IMR-90 (cell line): Measurements from ENCODE around the gene LEKR1.

ENCODE experiments used
- BHLHE40 ChIP-seq: fragments of 150-350 bp; IDR thresholded peaks from 2 replicates; pipeline ENCODE4 v1.6.1; 2016; ENCODE audit warnings: mild to moderate bottlenecking, low read depth, low read length
- CEBPB ChIP-seq: IDR thresholded peaks from 2 replicates; pipeline ENCODE4 v1.6.1; 2012; ENCODE audit warnings: low read depth, low read length, improper control_type of control experiment
- CHD1 ChIP-seq: IDR thresholded peaks from 2 replicates; pipeline ENCODE4 v1.6.1; 2012; ENCODE audit warnings: low read depth, low read length, improper control_type of control experiment
- MAFK ChIP-seq: IDR thresholded peaks from 2 replicates; pipeline ENCODE4 v1.6.1; 2012; ENCODE audit warnings: low read depth, low read length, improper control_type of control experiment
- MAZ ChIP-seq: IDR thresholded peaks from 2 replicates; pipeline ENCODE4 v1.6.1; 2012; ENCODE audit warnings: low read depth, mild to moderate bottlenecking, low read length, improper control_type of control experiment, moderate library complexity, borderline replicate concordance
- MXI1 ChIP-seq: IDR thresholded peaks from 2 replicates; pipeline ENCODE4 v1.6.1; 2012; ENCODE audit warnings: low read depth, mild to moderate bottlenecking, low read length, moderate library complexity, borderline replicate concordance
- POLR2A ChIP-seq: IDR thresholded peaks from 2 replicates; pipeline ENCODE4 v1.6.1; 2012; ENCODE audit warnings: mild to moderate bottlenecking, low read depth, low read length
- RAD21 ChIP-seq: IDR thresholded peaks from 2 replicates; pipeline ENCODE4 v1.6.1; 2012; ENCODE audit warnings: low read length, improper control_type of control experiment
- RCOR1 ChIP-seq: IDR thresholded peaks from 2 replicates; pipeline ENCODE4 v1.6.1; 2012; ENCODE audit warnings: mild to moderate bottlenecking, low read length, improper control_type of control experiment; ENCODE audit not compliant: insufficient replicate concordance
- RFX5 ChIP-seq: IDR thresholded peaks from 2 replicates; pipeline ENCODE4 v1.8.0; 2012; ENCODE audit warnings: low read depth, mild to moderate bottlenecking, low read length, moderate library complexity
- SMC3 ChIP-seq: fragments of 150-350 bp; IDR thresholded peaks from 2 replicates; pipeline ENCODE4 v1.6.1; 2016; ENCODE audit warnings: low read depth, mild to moderate bottlenecking, antibody characterized with exemption, low read length, moderate library complexity
- TF ChIP-seq, protein P1 (sequence below): conservative IDR thresholded peaks from 2 replicates; pipeline ENCODE4 v1.5.1; 2012; ENCODE audit warnings: mild to moderate bottlenecking, low read depth, low read length, improper control_type of control experiment
- TF ChIP-seq, protein P2 (sequence below): fragments of 150-350 bp; IDR thresholded peaks from 2 replicates; pipeline ENCODE4 v1.6.1; 2016; ENCODE audit warnings: low read depth, mild to moderate bottlenecking, low read length, moderate library complexity, borderline replicate concordance
- TF ChIP-seq, protein P3 (sequence below): fragments of 150-350 bp; IDR thresholded peaks from 2 replicates; pipeline ENCODE4 v1.6.1; 2017; ENCODE audit warnings: mild to moderate bottlenecking, antibody characterized with exemption, low read length, low read depth

DNA sequence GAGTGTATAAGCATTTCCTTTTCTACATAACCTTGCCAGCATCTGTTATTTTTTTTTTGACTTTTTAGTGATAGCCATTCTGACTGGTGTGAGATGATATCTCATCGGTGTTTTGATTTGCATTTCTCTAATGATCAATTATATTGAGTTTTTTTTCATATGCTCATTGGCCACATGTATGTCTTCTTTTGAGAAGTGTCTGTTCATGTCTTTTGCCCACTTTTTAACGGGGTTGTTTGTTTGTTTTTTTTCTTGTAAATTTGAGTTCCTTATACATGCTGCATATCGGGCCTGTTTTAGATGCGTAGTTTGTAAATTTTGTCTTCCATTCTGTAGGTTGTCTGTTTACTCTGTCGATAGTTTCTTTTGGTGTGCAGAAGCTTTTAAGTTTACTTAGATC, 89.2 kb downstream of the LEKR1 start:
- TF ChIP-seq, protein P1, sequence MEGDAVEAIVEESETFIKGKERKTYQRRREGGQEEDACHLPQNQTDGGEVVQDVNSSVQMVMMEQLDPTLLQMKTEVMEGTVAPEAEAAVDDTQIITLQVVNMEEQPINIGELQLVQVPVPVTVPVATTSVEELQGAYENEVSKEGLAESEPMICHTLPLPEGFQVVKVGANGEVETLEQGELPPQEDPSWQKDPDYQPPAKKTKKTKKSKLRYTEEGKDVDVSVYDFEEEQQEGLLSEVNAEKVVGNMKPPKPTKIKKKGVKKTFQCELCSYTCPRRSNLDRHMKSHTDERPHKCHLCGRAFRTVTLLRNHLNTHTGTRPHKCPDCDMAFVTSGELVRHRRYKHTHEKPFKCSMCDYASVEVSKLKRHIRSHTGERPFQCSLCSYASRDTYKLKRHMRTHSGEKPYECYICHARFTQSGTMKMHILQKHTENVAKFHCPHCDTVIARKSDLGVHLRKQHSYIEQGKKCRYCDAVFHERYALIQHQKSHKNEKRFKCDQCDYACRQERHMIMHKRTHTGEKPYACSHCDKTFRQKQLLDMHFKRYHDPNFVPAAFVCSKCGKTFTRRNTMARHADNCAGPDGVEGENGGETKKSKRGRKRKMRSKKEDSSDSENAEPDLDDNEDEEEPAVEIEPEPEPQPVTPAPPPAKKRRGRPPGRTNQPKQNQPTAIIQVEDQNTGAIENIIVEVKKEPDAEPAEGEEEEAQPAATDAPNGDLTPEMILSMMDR: no peak
- TF ChIP-seq SMC3 (no peak), CEBPB (no peak), RCOR1 (no peak), RAD21 (no peak), POLR2A (no peak), MAFK (no peak), RFX5 (no peak), CHD1 (no peak), MAZ (no peak), MXI1 (no peak), BHLHE40 (no peak)
- TF ChIP-seq, protein P2, sequence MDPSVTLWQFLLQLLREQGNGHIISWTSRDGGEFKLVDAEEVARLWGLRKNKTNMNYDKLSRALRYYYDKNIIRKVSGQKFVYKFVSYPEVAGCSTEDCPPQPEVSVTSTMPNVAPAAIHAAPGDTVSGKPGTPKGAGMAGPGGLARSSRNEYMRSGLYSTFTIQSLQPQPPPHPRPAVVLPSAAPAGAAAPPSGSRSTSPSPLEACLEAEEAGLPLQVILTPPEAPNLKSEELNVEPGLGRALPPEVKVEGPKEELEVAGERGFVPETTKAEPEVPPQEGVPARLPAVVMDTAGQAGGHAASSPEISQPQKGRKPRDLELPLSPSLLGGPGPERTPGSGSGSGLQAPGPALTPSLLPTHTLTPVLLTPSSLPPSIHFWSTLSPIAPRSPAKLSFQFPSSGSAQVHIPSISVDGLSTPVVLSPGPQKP: no peak
- TF ChIP-seq, protein P3, sequence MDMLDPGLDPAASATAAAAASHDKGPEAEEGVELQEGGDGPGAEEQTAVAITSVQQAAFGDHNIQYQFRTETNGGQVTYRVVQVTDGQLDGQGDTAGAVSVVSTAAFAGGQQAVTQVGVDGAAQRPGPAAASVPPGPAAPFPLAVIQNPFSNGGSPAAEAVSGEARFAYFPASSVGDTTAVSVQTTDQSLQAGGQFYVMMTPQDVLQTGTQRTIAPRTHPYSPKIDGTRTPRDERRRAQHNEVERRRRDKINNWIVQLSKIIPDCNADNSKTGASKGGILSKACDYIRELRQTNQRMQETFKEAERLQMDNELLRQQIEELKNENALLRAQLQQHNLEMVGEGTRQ: no peak
